BJ (cell line): Measurements from ENCODE around the gene CXXC5. TPM values are rescaled to one million over a fixed set of nuclear protein-coding genes. Genes with fewer than 3 reads are reported as not detected.
A peak's percentile ranks its signal among the peaks of the same experiment; 100 is the strongest.

Experiments used
- CTCF ChIA-PET: fragments of 350-600 bp; formaldehyde crosslinking; extraction: SDS; loops from one replicate; lab custom pipeline; 2021; ENCODE audit warnings: antibody characterized with exemption, inconsistent platforms; lab: Yijun Ruan, JAX
- POLR2A ChIA-PET: fragments of 300-600 bp; sonication (Branson Sonifier 250); formaldehyde crosslinking; extraction: SDS; loops from one replicate; lab custom pipeline; 2021; ENCODE audit warnings: antibody characterized with exemption; lab: Charles Lee
- DNase-seq: peaks from one replicate; pipeline ENCODE4 v3.0.0-alpha.2; 2011; ENCODE audit warnings: low read depth
- H3K27me3 ChIP-seq: 2 replicates; pipeline ENCODE4 v1.6.0; 2011; ENCODE audit warnings: low read length; ENCODE audit not compliant: control insufficient read depth, insufficient read depth
- H3K36me3 ChIP-seq: 2 replicates; pipeline ENCODE4 v1.5.1; 2011; ENCODE audit warnings: low read length; ENCODE audit not compliant: control insufficient read depth, insufficient read depth
- H3K4me3 ChIP-seq: 2 replicates; pipeline ENCODE4 v1.5.1; 2011; ENCODE audit warnings: low read depth, mild to moderate bottlenecking, control low read depth, low read length
- polyA plus RNA-seq: library from polyadenylated mRNA; depleted of rRNA; stranded (reverse); fragments of >200 nt; gene quantifications from 2 replicates; pipeline ENCODE4 v1.2.3, GENCODE V29; 2011
- TF ChIP-seq, protein P1 (sequence below): IDR thresholded peaks from 2 replicates; pipeline ENCODE4 v1.5.1; 2011; ENCODE audit warnings: low read depth, mild to moderate bottlenecking, control low read depth, inconsistent platforms, low read length, moderate library complexity; ENCODE audit not compliant: insufficient read depth

Gene CXXC5
- polyA plus RNA-seq, 1 experiment: 50.4 TPM

DNA sequence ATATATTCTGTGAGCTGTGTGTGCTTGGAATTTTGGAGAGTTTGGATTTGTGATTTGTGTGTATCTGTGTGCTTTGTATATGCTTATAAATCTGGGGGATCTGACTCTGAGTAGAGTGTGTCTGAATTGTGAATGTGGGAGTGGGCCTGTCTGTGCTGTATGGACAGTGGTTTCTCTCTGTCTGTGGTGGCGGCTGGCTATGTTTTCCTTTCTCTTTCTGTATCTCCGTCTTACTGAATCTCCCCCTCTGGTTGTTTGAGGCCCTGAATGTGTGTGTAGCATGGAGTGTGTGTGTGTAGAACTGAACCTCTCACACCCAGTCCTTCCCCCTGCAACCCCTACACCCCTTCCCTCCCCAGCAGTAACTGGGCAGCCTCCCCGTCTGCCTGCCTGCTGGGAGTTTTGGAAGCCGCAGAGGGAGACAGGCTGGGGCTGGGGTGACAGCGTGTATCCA is 4.7 kb downstream of the CXXC5 start:
- DNase-seq: no peak
- TF ChIP-seq, protein P1, sequence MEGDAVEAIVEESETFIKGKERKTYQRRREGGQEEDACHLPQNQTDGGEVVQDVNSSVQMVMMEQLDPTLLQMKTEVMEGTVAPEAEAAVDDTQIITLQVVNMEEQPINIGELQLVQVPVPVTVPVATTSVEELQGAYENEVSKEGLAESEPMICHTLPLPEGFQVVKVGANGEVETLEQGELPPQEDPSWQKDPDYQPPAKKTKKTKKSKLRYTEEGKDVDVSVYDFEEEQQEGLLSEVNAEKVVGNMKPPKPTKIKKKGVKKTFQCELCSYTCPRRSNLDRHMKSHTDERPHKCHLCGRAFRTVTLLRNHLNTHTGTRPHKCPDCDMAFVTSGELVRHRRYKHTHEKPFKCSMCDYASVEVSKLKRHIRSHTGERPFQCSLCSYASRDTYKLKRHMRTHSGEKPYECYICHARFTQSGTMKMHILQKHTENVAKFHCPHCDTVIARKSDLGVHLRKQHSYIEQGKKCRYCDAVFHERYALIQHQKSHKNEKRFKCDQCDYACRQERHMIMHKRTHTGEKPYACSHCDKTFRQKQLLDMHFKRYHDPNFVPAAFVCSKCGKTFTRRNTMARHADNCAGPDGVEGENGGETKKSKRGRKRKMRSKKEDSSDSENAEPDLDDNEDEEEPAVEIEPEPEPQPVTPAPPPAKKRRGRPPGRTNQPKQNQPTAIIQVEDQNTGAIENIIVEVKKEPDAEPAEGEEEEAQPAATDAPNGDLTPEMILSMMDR: no peak
- H3K36me3 ChIP-seq: no peaks in the 10 kb centered on the region
- ChIA-PET CTCF (interaction anchor here (1.1 to 8.9 kb wide), 4 partner anchors 17 to 114 kb away, joined by 3 to 137 read pairs (median 44); no protein-coding TSS in a partner anchor), POLR2A (no interaction called here)
- 0 out of 2 replicates have a peak overlapping the region, but pooled peaks have one; percentile 5 for H3K4me3 ChIP-seq
- no peaks in the 10 kb centered on the region for H3K27me3 ChIP-seq

DNA sequence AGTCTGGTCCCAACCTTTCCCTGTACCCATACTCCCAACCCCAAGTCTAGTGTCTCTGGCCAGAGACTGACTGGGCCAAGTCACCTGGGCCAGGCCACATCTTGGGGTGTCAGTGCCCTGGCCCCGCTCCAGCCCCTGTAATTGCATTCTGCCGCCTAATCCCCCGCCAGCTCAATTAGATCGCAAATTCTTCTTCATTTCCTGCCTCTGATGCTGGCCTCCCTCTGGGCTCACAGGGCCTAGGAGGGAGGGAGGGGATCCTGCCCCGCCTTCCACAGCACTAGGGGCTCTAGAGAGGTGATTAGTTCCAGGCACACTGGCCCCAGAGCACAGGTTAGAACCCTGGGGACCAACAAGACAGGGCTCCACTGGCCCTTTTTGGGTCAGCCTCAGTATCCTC is 5.5 kb downstream of the CXXC5 start:
- POLR2A ChIA-PET: no interaction called here
- TF ChIP-seq, protein P1: no peak

DNA sequence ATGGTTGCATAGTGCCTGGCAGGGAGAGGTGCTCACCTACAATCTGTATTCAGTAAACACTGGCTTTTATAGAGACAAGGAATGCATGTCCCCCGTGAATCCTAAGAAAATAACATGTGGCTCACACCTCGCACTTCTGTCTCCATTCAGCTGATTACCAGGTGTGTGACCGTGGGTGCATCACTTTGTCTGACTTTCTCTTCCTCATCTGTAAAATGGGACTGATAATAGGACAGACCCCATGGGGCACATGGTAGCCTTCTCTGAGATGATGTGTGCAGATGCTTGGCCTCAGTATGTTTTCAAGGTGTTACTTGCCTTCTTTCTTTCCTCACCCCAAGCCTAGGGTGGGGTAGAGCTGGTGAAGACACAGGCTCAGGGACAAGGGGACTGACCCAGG is 6.3 kb downstream of the CXXC5 start:
- DNase-seq: no peak
- TF ChIP-seq, protein P1: no peak
- H3K4me3 ChIP-seq: no peak overlapping the region
- no peaks in the 10 kb centered on the region for H3K27me3 ChIP-seq
- no peaks in the 10 kb centered on the region for H3K36me3 ChIP-seq
- ChIA-PET POLR2A (interaction anchor here (0.5 to 0.9 kb wide), 2 partner anchors 19 to 154 kb away, joined by 3 to 18 read pairs; no protein-coding TSS in a partner anchor), CTCF (interaction anchor here (1.3 to 8.9 kb wide), 6 partner anchors 9 to 111 kb away, joined by 3 to 137 read pairs (median 6); no protein-coding TSS in a partner anchor)

More for the DNA sequence above, 5.5 kb downstream of the CXXC5 start:
- CTCF ChIA-PET: interaction anchor here (1.3 to 8.9 kb wide), 3 partner anchors 13 to 36 kb away, joined by 5 to 137 read pairs (median 37); no protein-coding TSS in a partner anchor
- no peak for DNase-seq
- Histone ChIP-seq H3K36me3 (no peaks in the 10 kb centered on the region), H3K27me3 (no peaks in the 10 kb centered on the region), H3K4me3 (no peak overlapping the region)

DNA sequence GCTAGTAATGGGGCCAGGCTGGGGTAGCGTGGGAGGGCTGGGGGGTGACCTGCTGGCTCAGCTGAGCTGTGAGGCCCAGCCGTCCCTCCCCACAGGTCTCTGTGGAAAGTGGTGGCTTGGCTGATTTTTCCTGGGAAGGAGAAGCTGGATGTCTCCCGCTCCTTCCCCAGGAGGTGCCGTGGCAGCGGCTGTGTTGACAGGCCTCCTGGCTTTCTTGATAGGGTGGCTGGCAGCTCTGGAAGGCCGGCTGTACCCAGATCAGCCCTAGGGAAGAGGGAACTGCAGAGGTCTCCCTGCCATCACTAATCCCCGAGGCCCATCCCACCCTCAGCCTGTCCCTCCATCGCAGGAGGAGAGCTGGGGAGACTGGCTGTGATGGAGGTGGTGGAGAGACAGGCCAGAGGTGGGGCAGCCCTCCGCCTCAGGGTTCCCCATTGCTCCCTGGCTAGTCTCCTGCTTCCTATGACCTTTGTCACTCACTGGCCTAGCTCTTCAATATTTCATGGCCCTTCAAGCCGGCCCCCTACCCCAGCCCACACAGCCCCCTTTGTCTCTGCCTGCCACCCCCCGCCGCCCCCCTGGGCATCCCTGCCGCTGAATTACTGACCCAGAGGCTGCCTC is 6.8 kb downstream of the CXXC5 start:
- DNase-seq: no peak
- no peaks in the 10 kb centered on the region for H3K27me3 ChIP-seq
- no peak overlapping the region for H3K4me3 ChIP-seq
- POLR2A ChIA-PET: interaction anchor here (0.5 to 0.9 kb wide), 2 partner anchors 19 to 155 kb away, joined by 3 to 18 read pairs; no protein-coding TSS in a partner anchor
- TF ChIP-seq, protein P1: no peak
- H3K36me3 ChIP-seq: no peaks in the 10 kb centered on the region
- CTCF ChIA-PET: interaction anchor here (1.0 to 8.9 kb wide), 6 partner anchors 10 to 533 kb away, joined by 3 to 137 read pairs (median 4); no protein-coding TSS in a partner anchor

DNA sequence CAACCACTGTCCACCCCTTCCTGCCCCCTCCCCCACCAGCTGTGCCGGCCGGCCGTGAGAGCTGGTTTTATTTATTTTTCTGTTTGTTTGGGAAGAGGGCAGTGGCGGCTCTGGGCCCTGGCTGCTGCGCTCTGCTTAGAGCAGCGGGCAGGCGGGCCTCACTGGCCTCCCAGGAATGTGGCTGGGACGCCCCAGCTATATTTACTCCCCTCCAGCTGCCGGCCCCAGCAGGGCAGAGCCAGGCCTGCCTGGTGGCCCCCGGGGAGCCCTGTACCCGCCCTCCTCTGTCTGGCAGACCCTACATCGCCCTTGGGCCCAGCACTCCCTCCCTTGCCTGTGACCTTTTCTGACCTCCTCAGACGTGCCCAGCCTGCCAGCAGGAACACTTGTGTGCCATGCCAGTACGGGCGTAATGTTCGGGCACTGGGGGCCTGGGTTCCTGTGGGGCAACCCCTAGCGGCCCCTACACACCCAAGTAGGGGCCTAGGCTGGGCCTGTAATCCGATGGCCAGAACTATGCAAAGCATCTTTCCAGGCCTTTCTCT is 7.7 kb downstream of the CXXC5 start:
- Histone ChIP-seq H3K27me3 (no peaks in the 10 kb centered on the region), H3K4me3 (no peak overlapping the region), H3K36me3 (no peaks in the 10 kb centered on the region)
- CTCF ChIA-PET: interaction anchor here (0.6 to 8.9 kb wide), 6 partner anchors 10 to 533 kb away, joined by 3 to 137 read pairs (median 4); no protein-coding TSS in a partner anchor
- TF ChIP-seq, protein P1: no peak
- POLR2A ChIA-PET: no interaction called here
- no peak for DNase-seq
